Hematopoietic multipotent progenitor cell treated with erythropoietin and hydrocortisone succinate and interleukin-3 and kit ligand, for 15 days (in vitro differentiated cells): ENCODE measurements around the gene GPR143.
"Not testable (repeated sequence)": the region's sequence is repeated elsewhere in the genome, so short reads cannot be mapped to it uniquely, and the experiment has no call there.

Source experiments
- DNase-seq: peaks from one replicate; pipeline ENCODE4 v3.0.0-alpha.2; 2015; ENCODE audit warnings: low spot score

Gene GPR143

DNA sequence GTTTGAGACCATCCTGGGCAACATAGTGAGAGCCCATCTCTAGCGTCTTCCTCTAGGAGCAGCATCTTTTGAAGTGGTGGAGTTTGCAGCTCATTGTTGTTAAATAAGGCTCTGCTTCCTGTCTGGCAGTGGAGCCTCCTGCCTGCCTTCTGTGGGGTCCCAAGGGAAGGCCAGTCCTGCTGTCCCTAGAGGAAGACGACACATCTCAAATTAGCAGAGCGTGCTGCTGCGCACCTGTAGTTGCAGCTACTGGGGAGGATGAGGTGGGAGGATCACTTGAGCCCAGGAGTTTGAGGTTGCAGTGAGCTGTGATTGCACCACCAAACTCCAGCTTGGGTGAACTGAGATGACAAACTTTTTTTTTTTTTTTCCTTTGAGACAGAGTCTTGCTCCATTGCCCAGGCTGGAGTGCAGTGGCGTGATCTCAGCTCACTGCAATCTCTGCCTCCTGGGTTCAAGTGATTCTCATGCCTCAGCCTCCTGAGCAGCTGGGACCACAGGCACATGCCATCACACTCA is 2.7 kb upstream of the GPR143 start:
- DNase-seq, result not testable (repeated sequence)

DNA sequence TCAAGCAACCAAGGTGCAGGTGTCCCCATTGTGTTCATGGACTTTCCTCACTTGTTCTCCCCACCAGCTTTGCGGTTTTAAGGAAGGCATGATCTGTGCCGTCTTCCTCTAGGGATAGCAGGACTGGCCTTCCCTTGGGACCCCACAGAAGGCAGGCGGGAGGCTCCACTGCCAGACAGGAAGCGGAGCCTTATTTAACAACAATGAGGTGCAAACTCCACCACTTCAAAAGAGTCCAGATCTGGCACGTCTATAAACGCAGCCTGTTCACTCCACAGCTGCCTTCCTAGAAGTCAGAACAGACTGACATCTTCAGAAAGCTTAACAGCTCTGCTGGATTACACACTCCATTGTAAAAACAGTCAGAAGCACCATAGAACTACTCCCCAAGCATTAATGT is 1.7 kb upstream of the GPR143 start:
- DNase-seq, result no peak

DNA sequence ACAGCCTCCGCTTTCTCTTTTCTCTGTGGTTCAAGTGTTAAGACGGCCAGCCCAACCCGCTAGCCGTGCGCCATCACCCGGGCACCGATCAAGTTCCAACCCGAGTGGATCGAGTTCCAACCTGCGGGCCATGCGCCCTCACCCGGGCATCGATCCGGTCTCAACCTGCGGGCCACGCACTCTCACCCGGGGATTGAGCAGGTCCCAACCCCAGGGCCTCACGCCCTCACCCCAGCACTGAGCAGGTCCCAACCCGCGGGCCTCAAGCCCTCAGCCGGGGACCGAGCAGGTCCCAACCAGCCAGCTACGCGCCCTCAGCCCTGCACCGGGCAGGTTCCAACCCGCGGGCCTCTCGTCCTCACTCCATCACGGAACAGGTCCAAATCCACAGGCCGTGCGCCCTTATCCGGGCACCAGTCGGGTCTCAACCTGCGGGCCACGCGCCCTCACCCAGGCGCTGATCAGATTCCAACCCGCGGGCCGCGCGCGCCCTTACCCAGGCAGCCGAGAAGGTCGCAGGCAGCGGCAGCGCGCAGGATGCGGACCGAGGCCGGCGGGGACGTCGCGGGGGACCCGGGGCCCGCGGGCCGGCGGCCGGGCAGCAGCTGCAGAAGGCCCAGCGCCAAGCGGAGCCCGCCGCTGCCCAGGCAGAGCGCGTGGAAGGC is 443 bp downstream of the GPR143 start:
- no peak for DNase-seq

- DNase-seq, result no peak
Measured at GRCh38 chrX:9759337-9759736, 6.3 kb downstream of the GPR143 start.

- no peak for DNase-seq
Measured at GRCh38 chrX:9758021-9758638, 7.5 kb downstream of the GPR143 start.

DNA sequence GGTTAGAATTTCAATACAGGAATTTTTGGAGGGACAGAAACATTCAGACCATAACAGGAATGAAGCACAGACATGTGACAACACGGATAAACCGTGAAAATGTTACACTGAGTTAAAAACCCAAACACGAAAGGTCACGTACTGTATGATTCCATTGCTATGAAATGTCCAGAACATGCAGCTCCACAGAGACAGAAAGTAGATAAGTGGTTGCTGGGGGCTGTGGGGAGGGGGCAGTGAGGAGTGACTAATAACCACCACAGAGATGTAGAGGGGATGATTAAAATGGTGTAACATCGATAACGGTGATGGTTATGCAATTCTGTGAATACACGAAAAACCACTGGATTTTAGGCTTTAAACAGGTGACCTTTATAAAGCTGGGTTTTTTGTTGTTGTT is 8.3 kb downstream of the GPR143 start:
- DNase-seq, result no peak

GRCh38 chrX:9749146-9749692 is 16.4 kb downstream of the GPR143 start:
- no peak for DNase-seq

DNA sequence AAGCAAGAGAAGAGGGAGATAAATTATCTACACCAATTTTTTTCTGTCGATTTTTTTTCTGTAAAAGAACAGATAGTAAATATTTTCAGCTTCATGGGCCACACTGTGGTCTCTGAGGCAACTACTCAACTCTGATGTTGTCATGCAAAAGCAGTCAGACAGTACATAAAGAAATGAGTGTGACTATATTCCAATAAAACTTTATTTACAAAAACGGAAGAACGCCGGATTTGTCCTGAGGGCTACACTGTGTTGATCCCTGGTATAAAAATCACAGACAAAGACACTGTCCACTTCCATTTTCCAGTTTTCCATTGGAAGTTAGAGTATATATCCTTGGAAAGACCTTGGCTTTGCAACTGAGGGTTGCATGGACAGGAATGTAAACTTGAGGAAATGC is 18.0 kb downstream of the GPR143 start:
- no peak for DNase-seq

- no peak for DNase-seq
Measured at GRCh38 chrX:9746148-9746888, 19.3 kb downstream of the GPR143 start.

DNA sequence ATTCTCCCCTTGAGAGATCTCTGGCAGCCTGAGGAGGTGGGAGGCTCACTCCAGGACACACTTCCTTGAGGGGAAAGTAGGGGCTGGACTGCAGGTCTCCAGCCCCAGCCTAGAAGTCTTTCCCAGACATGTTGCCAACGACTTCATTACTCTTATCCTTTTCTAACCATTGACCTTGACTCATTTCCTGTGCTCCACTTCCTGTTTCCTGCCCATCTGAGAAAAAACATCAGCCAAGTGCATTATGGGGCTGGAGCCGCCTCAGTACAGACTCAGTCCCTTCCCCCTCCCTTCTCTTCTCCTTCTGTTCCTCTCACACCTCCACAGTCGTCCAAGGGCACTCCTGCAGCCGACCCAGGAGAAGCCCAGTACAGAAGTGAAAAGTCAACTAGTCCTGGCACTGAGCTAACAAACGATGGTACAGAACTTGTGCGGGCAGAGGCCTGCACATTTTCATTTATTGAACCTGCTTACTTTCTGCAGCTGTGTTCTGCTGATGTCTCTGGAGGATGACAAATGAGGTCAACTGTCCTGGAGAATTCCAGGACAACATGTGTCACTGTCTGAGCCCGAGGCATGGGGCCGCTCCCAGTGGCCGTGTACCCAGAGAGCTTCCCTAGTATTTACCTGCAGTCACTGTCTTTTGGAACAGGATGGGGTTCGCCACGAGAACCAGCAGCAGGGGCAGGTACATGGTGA is 20.1 kb downstream of the GPR143 start:
- DNase-seq, result no peak

- no peak for DNase-seq
Measured at GRCh38 chrX:9739130-9739529, 26.5 kb downstream of the GPR143 start.

- no peak for DNase-seq
Measured at GRCh38 chrX:9738151-9738550, 27.5 kb downstream of the GPR143 start.

- no peak for DNase-seq
Measured at GRCh38 chrX:9737363-9737762, 28.3 kb downstream of the GPR143 start.

DNA sequence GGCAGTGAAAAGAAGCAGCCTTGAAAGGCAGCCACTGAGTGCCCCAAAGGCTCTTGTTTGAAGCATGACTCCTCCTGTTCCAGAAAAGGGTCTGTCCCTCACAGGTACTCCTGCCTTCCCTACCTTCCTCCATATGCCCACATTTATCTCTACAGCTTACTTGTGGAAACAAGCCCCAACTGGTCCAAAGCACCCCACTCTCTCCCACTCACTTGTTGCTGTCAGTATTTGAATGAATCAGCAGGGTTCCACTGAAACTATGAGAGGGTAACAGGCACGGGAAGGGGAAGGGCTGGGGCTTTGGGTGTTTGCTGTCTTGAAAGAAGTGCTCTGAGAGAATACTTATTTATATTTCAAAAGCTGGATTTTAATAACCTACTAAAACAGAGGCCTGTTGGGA is 34.9 kb downstream of the GPR143 start:
- DNase-seq, result no peak

DNA sequence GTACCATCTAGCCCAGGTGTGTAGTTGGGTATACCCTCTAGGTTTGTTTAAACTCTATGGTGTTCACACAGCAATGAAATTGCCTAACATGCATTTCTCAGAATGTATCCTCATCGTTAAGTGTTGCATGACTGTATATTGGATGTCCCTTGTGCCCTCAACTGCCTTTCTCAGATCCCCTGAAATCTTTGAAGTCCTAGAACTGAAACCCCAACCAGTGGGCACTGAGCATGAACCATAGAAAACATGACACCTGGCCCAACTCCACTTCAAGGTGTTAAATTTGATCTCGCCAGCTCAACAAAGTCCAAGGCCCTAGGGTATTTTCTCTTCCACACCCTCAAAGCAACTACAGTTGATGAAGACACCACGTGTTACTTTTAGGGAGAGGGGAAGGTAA is 35.6 kb downstream of the GPR143 start:
- no peak for DNase-seq

DNA sequence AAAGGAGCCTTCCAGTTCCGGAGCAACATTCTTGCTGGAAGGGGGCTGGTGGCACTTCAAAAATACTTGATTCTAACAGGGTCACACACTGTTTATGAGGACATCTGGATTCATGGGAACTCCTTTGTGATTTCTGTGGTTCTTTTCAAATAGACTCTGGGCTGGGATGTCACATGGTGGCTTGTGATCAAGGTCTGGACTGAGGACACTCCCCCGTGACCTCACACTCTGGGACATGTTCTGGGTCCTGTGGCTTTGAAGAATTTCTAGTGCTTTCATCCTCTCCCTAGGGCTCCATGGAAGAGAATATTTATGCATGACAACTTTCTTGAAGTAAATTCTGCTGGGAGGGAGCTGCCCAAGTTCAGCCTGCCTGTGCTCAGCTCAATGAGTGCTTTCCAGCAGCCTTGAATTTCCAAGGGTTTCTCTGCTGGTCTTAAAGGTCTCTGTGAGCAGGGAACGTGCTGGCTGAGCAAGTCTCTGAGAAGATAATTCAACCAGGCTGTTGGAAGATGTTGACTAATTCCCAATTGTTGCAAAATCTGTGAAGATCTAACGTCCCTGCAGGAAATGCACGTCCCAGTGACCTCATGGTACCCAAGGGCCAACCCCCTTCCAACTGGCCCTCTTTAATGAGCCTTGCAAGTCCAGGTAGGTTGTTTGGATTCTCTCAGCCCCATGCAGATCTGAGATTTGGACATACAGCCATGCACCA is 36.3 kb downstream of the GPR143 start:
- DNase-seq, result no peak

DNA sequence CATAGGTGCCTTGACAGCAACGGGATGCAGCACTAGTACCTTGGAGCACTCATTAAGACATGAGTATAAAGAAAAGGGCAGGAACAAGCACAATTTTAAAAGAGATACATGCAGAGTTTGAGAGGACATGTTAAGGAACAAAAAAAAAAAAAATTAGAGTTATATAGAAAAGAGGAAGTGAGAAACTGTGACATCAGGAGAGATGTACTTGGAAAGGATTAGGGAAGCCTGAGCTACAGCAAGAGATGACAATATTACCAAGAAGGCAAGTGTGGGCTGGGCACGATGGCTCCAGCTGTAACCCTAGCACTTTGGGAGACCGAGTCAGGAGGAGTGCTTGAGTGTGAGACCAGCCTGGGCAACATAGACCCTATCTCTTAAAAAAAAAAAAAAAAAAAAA is 37.4 kb downstream of the GPR143 start:
- DNase-seq, result no peak

- no peak for DNase-seq
Measured at GRCh38 chrX:9724711-9725110, 40.9 kb downstream of the GPR143 start.

DNA sequence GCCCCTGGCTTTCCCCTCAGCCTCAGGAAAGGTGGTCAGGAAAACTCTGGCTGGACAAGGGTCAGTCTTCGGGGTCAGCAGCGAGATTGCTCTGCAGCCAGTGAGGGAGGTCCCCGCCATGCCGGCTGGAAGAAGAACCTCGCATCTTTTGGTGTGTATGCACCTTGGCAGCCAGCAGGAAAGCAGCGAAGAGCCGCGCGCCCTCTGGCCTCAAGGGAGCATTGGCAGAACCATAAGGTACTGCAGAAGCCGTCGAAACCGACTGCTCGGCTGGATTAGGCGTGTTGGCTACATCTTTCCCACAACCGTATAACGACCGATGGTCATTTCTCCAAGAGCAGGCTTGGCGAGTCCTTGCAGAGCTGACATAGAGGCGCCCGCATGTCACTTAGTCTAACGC is 48.3 kb downstream of the GPR143 start:
- no peak for DNase-seq

GRCh38 chrX:9710332-9710731 is 55.3 kb downstream of the GPR143 start:
- no peak for DNase-seq

GRCh38 chrX:9708923-9709553 is 56.6 kb downstream of the GPR143 start:
- DNase-seq, result peak; percentile 67
